Peyer's patch (tissue), 4 donors: Measurements from ENCODE around the gene ESR2. TPM values are rescaled to one million over a fixed set of nuclear protein-coding genes. Genes with fewer than 3 reads are reported as not detected.

Experiments used
- DNase-seq, 3 donors: peaks; one replicate each; pipeline ENCODE4 v3.0.0-alpha.2; 2017 to 2019
- H3K27ac ChIP-seq, 4 donors: fragments of 200-600 bp; sonication (generic); one replicate each; pipeline ENCODE4 v1.5.1; 2016 to 2019
- H3K27me3 ChIP-seq, 2 donors: fragments of 200-600 bp; sonication (generic); one replicate each; pipeline ENCODE4 v1.5.1; 2019
- H3K36me3 ChIP-seq, 3 donors: fragments of 200-600 bp; sonication (generic); one replicate each; pipeline ENCODE4 v1.5.1; 2016 to 2019
- H3K4me1 ChIP-seq, 4 donors: fragments of 200-600 bp; sonication (generic); one replicate each; pipeline ENCODE4 v1.5.1; 2016 to 2019
- H3K4me3 ChIP-seq, 4 donors: fragments of 200-600 bp; sonication (generic); 1 replicate in 3 of 4; 2 replicates in 1 of 4; pipeline ENCODE4 v1.5.1; 2016 to 2019; ENCODE audit warnings: mild to moderate bottlenecking in 1 of 4
- H3K9me3 ChIP-seq, 4 donors: fragments of 200-600 bp; sonication (generic); one replicate each; pipeline ENCODE4 v1.5.1; 2016 to 2019; ENCODE audit warnings: mild to moderate bottlenecking in 1 of 4
- CTCF ChIP-seq, 6 experiments: fragments of 450-650 bp in 4 of 6; fragments of 200-600 bp in 2 of 6; sonication (generic) in 1 of 6; IDR thresholded peaks; one replicate each; pipeline ENCODE4 v1.5.1; 2017 to 2019; ENCODE audit warnings: antibody characterized with exemption in 6 of 6, mild to moderate bottlenecking in 3 of 6, moderate library complexity in 1 of 6
- POLR2A ChIP-seq, 2 donors: fragments of 450-650 bp; IDR thresholded peaks; one replicate each; pipeline ENCODE4 v1.5.1; 2017; ENCODE audit warnings: antibody characterized with exemption in 2 of 2, mild to moderate bottlenecking in 2 of 2, moderate library complexity in 2 of 2
- total RNA-seq, 4 donors: library from RNA; depleted of rRNA; stranded (reverse); fragments of >200 nt; gene quantifications; one replicate each; pipeline ENCODE4 v1.1.0, GENCODE V29; 2016

Gene ESR2
- total RNA-seq, 4 donors from 2014 or later = 0.66 to 6.6 (median 1.1) TPM; not detected in 1

- TF ChIP-seq CTCF (IDR thresholded peaks at IDR 0.05) (no peak), POLR2A (IDR thresholded peaks at IDR 0.05) (no peak)
- H3K4me1 ChIP-seq = no peaks in the 10 kb centered on the region
- no peaks in the 10 kb centered on the region for H3K9me3 ChIP-seq
- H3K27me3 ChIP-seq = no peaks in the 10 kb centered on the region
- H3K4me3 ChIP-seq = no peak overlapping the region
- H3K36me3 ChIP-seq = no peaks in the 10 kb centered on the region
- no peak for DNase-seq
- H3K27ac ChIP-seq = no peak overlapping the region
Observed at GRCh38 chr14:64279704-64280668, 14.2 kb downstream of the ESR2 start.

GRCh38 chr14:64278458-64278857 lies 15.7 kb downstream of the ESR2 start:
- H3K36me3 ChIP-seq = no peaks in the 10 kb centered on the region
- H3K27ac ChIP-seq = no peak overlapping the region
- DNase-seq = no peak
- no peak for TF ChIP-seq CTCF (IDR thresholded peaks at IDR 0.05)
- no peak for TF ChIP-seq POLR2A (IDR thresholded peaks at IDR 0.05)
- H3K4me1 ChIP-seq = no peaks in the 10 kb centered on the region
- no peaks in the 10 kb centered on the region for H3K27me3 ChIP-seq
- H3K9me3 ChIP-seq = no peaks in the 10 kb centered on the region
- no peak overlapping the region for H3K4me3 ChIP-seq

GRCh38 chr14:64272019-64272418 lies 22.2 kb downstream of the ESR2 start:
- Histone ChIP-seq H3K27me3 (no peaks in the 10 kb centered on the region), H3K4me3 (no peak overlapping the region), H3K36me3 (no peaks in the 10 kb centered on the region), H3K27ac (no peak overlapping the region), H3K9me3 (no peaks in the 10 kb centered on the region), H3K4me1 (no peaks in the 10 kb centered on the region)
- DNase-seq = no peak
- TF ChIP-seq CTCF (IDR thresholded peaks at IDR 0.05) (no peak), POLR2A (IDR thresholded peaks at IDR 0.05) (no peak)

GRCh38 chr14:64266239-64266638 lies 27.9 kb downstream of the ESR2 start:
- Histone ChIP-seq H3K27ac (no peak overlapping the region), H3K9me3 (no peaks in the 10 kb centered on the region), H3K36me3 (no peaks in the 10 kb centered on the region), H3K4me3 (no peak overlapping the region), H3K4me1 (no peaks in the 10 kb centered on the region), H3K27me3 (no peaks in the 10 kb centered on the region)
- no peak for DNase-seq
- TF ChIP-seq POLR2A (IDR thresholded peaks at IDR 0.05) (no peak), CTCF (IDR thresholded peaks at IDR 0.05) (no peak)

- no peak overlapping the region for H3K4me3 ChIP-seq
Observed at GRCh38 chr14:64265222-64265621, 28.9 kb downstream of the ESR2 start.

More at GRCh38 chr14:64265222-64265621, 28.9 kb downstream of the ESR2 start:
- DNase-seq = no peak
- no peaks in the 10 kb centered on the region for H3K27me3 ChIP-seq
- H3K36me3 ChIP-seq = no peaks in the 10 kb centered on the region
- no peaks in the 10 kb centered on the region for H3K4me1 ChIP-seq
- no peak for TF ChIP-seq CTCF (IDR thresholded peaks at IDR 0.05)
- no peak overlapping the region for H3K27ac ChIP-seq
- H3K9me3 ChIP-seq = no peaks in the 10 kb centered on the region
